Uterus (tissue), 2 donors: Measurements from ENCODE around the gene FOXRED1.

ENCODE experiments used
- CTCF ChIP-seq, 4 experiments: fragments of 200-600 bp in 2 of 4; fragments of 450-650 bp in 2 of 4; sonication (generic) in 2 of 4; IDR thresholded peaks; one replicate each; pipeline ENCODE4 v1.5.1; 2016 to 2019; ENCODE audit warnings: antibody characterized with exemption in 4 of 4, mild to moderate bottlenecking in 2 of 4, moderate library complexity in 1 of 4
- POLR2A ChIP-seq, 2 donors: fragments of 450-650 bp; IDR thresholded peaks; one replicate each; pipeline ENCODE4 v1.6.1; 2016; ENCODE audit warnings: antibody characterized with exemption in 2 of 2, mild to moderate bottlenecking in 1 of 2, moderate library complexity in 1 of 2

DNA sequence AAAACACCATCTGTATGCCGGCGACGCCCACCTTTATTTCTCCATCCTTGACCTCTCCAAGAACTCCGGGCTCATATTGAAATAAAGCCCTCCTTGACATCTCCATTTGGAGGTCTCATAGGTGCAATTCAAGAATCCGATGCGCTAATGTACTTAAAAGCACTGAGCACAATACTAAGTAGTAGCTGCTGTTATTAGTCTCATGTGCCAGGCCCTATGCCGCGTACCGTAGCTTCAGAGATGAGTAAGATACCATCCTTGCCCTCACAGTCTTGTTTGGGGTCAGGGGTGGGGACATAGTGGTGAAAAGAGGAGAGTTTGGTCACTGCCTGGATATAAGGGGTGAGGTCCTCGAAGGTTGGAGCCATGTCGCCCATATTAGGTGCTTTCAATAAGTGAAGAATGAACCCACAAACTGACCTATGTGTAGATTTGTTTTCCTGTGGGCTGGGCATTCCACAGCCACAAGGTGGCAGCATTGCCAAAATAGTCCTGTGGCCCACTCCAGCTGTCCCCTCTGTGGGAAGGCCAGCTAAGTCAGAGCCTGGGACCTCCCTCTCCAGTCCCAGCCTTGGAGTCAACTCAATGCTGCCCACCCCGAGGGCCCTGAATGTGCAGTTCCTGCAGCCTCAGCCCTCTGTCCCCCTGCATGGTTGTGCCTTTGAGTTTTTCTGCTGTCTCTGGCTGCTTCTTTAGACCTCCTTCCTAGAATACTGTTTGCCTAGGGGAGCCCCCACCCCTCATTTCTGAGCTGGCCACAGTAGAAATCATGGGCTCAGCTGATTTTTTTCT is 41.4 kb downstream of the FOXRED1 start:
- peak; percentile 84 to 88 (median 87) for TF ChIP-seq CTCF (IDR thresholded peaks at IDR 0.05)
- no peak for TF ChIP-seq POLR2A (IDR thresholded peaks at IDR 0.05)
